ENCODE data around the gene FGF19. TPM values are rescaled to one million over a fixed set of nuclear protein-coding genes. Genes with fewer than 3 reads are reported as not detected.

FGF19 gene
- total RNA-seq, 1 experiment from 2014 or later = not detected

DNA sequence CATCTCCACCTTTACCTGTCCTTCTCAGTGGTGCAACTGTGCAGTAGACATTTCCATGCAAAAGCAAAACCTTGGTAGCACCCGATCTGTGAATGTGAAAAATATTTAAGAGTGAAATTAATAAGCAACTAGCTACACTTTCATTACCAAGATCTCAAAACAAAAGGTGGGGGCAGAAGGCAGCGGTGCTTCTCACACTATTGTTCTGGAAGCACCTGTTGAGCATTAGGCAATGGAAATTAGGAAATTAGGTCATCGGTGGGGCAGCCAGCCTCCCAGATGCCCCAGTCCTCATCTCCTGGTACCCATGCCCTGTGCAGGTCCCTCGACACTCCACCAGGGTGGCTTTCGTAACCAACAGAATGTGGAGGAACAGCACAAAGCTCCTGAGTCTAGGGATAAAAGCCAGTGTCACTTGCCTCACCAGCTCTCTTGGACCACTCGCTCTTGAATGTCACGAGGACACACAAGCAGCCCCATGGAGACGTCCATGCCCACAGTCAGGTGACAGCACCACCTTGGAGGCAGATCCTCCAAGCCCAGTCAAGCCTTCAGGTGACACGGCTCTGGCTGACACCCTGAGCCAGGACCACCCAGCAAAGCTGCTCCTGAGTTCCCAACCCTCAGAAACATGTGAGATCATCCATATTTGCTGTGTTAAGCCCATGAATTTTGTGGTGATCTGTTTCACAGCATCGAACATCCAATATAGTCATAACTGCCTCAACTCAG is 31.9 kb downstream of the FGF19 start:
- no peak for DNase-seq (ENCODE audit: low spot score)

GRCh38 chr11:69670158-69670845 is 33.5 kb downstream of the FGF19 start:
- peak; percentile 89 for DNase-seq (ENCODE audit: low spot score)

DNA sequence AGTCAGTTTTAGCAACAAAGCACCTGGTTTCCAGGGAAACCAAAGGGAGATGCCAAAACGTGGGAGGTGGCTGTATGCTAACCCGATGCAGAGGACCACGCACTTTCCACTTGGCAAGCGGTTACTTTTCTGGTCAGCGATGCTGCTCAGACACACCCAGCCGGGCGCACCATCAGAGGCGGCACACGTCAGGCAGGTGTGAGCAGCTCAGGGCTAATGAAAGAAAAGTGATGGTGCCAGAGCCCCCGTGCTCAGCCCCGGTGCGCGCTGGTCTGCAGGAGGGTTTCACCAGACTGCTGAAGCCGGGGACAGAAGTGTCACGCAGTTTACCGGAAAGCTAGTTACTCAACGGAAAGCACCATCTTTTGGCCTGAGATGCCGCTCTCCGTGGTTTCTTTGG is 34.3 kb downstream of the FGF19 start:
- no peak for DNase-seq (ENCODE audit: low spot score)

GRCh38 chr11:69667619-69668604 is 35.9 kb downstream of the FGF19 start:
- DNase-seq (ENCODE audit: low spot score) = no peak

GRCh38 chr11:69666752-69667536 is 36.9 kb downstream of the FGF19 start:
- no peak for DNase-seq (ENCODE audit: low spot score)

GRCh38 chr11:69666261-69666660 is 37.6 kb downstream of the FGF19 start:
- no peak for DNase-seq (ENCODE audit: low spot score)

DNA sequence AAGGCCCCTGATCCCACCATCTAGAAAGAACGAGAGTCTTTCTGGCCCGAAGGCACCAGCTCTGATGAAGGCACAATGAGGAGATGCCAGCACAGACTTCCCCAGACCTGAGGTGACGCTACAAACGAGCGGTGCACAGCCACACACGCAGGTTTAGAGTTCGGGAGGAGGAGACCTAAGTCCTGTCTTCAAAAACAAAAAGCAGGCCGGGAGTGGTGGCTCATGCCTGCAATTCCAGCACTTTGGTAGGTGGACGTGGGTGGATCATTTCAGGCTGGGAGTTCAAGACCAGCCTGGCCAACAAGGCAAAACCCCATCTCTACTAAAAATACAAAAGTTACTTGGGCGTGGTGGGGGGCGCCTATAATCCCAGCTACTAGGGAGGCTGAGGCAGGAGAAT is 38.2 kb downstream of the FGF19 start:
- no peak for DNase-seq (ENCODE audit: low spot score)

- DNase-seq (ENCODE audit: low spot score) = no peak
These were observed 38.9 kb downstream of the FGF19 start for GRCh38 chr11:69664901-69665300.

- no peak for DNase-seq (ENCODE audit: low spot score)
These were observed 39.6 kb downstream of the FGF19 start for GRCh38 chr11:69664103-69664775.

DNA sequence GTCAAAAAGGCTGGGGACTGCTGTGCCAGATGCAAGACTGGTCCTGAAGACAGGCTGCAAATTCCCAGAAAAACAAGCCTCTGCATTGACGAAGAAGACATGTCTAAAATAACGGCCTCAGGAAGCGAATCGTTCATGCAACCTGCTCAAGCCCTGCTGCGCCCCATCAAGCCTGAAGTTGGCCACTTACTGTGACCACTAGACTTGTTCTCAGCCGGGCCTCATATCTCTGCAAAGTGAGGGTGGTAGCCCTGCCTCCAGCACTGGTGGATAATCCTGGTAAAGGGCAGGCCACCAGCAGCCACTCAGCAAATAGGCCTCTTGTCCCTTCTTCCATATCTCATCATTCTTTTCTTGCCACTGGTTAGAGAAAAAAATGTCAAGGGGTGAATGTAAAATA is 40.5 kb downstream of the FGF19 start:
- DNase-seq (ENCODE audit: low spot score) = no peak

DNA sequence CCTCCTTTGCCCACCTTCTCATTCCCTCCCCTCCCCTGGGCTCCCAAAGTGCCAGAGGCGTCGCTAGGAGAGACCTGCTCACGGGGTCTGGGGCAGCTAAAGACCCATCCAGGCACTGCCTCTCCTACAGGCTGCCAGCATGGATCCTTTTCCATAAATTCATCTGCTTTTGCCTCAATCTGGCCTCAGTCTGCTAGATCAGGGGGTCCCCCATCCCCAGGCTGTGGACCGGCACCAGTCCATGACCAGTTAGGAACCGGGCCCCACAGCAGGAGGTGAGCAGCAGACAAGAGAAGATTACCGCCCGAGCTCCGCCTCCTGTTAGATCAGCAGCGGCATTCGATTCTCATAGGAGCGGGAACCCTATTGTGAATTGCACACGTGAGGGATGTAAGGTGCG is 41.0 kb downstream of the FGF19 start:
- no peak for DNase-seq (ENCODE audit: low spot score)

DNA sequence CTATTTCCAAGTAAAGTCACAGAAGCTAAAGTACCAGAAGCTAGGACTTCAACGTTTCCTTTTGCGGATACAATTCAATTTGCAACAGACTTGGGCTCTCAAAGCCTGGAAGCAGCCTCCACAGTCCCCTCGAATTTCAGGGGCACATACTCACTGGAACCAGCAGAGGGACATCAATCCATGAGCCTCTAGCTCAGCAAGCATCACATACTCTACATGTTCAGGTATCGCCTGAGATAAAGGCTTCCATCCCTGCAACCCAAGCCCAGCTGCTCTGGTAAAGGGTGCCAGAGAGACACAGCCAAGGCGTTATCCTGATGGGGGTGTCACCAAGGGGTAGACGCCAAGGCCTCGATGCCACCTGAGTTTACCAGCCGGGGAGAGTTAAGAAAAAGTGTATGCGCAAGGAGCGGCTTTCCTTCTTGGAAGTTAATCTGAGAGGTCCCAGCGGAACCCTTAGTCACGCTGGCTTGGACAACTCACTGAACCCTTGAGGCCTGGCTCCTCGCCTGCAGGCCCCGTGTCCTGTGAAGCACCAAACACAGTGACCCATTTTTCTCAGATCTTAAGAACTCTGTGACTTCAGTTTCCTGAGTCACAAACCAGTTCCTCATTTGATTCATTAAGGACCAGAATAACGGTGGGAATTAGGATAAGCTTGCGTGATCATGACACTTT is 41.7 kb downstream of the FGF19 start:
- no peak for DNase-seq (ENCODE audit: low spot score)

GRCh38 chr11:69661413-69661715 is 42.5 kb downstream of the FGF19 start:
- DNase-seq (ENCODE audit: low spot score) = no peak

DNA sequence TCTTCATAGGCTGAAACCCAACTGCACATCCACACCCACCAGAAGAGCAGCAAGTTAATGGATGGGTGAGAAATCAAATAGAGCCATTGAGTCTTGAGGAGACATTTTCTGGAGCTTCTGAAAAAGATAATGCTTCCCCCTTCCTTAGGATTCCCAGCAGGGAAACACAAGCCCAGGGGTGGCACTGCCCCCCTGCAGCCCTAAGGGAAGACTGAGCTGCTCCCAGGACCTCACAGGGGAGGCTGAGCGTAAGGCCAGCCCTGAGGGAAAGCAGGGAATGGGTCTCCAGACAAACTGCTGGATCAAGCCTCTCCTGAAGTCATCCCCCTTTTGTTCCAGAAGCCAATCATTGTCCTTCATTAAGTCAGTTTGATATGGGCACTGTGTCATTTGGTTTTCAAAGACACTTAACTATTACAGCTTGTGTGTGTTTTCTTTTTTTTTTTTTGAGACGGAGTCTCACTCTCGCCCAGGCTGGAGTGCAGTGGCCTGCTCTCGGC is 43.8 kb downstream of the FGF19 start:
- no peak for DNase-seq (ENCODE audit: low spot score)

GRCh38 chr11:69659591-69659990 is 44.2 kb downstream of the FGF19 start:
- DNase-seq (ENCODE audit: low spot score) = no peak

- no peak for DNase-seq (ENCODE audit: low spot score)
These were observed 45.0 kb downstream of the FGF19 start for GRCh38 chr11:69658626-69659450.

GRCh38 chr11:69657911-69658625 is 45.8 kb downstream of the FGF19 start:
- no peak for DNase-seq (ENCODE audit: low spot score)

DNA sequence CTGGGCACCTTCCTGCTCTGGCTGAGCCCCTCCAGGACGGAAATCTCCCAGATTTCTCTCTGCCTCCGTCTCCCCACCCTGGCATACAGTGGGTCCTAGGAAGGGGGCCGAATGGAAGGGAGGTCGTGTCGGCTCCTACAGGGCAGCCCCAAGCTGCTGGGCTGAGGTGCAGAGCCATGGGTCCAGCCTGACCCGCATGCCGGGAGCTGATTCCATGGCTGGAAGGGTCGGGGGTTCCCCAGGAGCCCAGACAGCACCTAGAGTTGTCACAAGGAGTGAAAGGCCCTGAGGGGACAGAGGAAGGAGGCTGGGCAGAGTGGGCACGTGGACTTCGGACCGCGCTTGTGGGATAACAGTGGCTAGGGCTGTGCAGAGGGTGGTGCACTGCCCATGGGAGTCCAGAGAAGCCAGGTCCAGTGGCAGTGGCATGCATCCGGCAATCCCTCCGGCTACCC is 46.3 kb downstream of the FGF19 start:
- no peak for DNase-seq (ENCODE audit: low spot score)
